Adrenal gland (tissue), 5 donors: ENCODE results near the gene SCYGR2.

ENCODE experiments used
- CTCF ChIP-seq, 6 experiments: fragments of 450-650 bp in 4 of 6; fragments of 200-600 bp in 2 of 6; sonication (generic) in 1 of 6; IDR thresholded peaks; 1 replicate in 5 of 6; 2 replicates in 1 of 6; pipeline versions ENCODE4 v1.5.1 to v1.8.0; 2016 to 2021; ENCODE audit warnings: antibody characterized with exemption in 6 of 6, mild to moderate bottlenecking in 2 of 6, moderate library complexity in 1 of 6
- POLR2A ChIP-seq, 2 donors: fragments of 450-650 bp; IDR thresholded peaks; one replicate each; pipeline ENCODE4 v1.6.1; 2017; ENCODE audit warnings: antibody characterized with exemption in 2 of 2, mild to moderate bottlenecking in 2 of 2, moderate library complexity in 1 of 2
- donor health status: DM: no; HTN: no; CAD: no.

DNA sequence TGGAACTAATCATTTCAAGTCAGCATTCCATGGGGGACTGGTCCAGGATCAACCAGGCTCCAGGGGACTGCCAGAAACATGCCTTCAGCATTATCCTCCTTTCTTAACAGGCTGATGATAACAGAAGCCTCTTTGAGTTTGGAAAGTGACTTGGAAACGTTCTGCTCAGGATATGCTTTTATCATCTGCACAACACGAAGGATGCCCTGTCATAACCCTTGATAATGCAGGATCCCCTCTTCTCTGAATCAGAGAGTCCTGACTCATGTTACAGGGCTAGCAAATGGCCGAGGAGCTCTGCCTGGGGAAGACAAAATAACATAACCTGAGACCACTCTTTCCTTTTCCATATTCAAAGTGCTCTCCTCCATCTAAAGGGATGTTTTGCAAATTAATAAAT lies 9.2 kb downstream of the SCYGR2 start:
- TF ChIP-seq CTCF (IDR thresholded peaks at IDR 0.05) (no peak), POLR2A (IDR thresholded peaks at IDR 0.05) (no peak)
